ENCODE measurements around the gene TUSC2.
A peak's percentile ranks its signal among the peaks of the same experiment; 100 is the strongest.

TUSC2 gene

GRCh38 chr3:50304601-50305000, 23.4 kb downstream of the TUSC2 start:
- H3K27ac ChIP-seq, result no peak overlapping the region
- DNase-seq (ENCODE audit: low read depth, low spot score), result no peak
- no peaks in the 10 kb centered on the region for H3K9me3 ChIP-seq (ENCODE audit: low read depth, low read length)
- H3K36me3 ChIP-seq (ENCODE audit: insufficient read depth, low read length), result no peaks in the 10 kb centered on the region
- no peak overlapping the region for H3K4me3 ChIP-seq
- no peak overlapping the region for H3K9ac ChIP-seq (ENCODE audit: insufficient read length)
- TF ChIP-seq POLR2AphosphoS5 (IDR thresholded peaks at IDR 0.05; ENCODE audit: borderline replicate concordance, low read depth, low read length) (no peak), EZH2 (IDR thresholded peaks at IDR 0.05) (no peak), FOXP2 (optimal IDR thresholded peaks at IDR 0.05; ENCODE audit: control extremely low read depth, extremely low read length, insufficient read depth) (no peak)

- no peak within 1 kb of the TSS for H3K4me3 ChIP-seq
- DNase-seq (ENCODE audit: low read depth, low spot score), result no peak
- no peak within 1 kb of the TSS for H3K9ac ChIP-seq (ENCODE audit: insufficient read length)
- H3K9me3 ChIP-seq (ENCODE audit: low read depth, low read length), result no peaks in the 10 kb centered on the region
- no peaks in the 10 kb centered on the region for H3K36me3 ChIP-seq (ENCODE audit: insufficient read depth, low read length)
- no peak for TF ChIP-seq FOXP2 (optimal IDR thresholded peaks at IDR 0.05; ENCODE audit: control extremely low read depth, extremely low read length, insufficient read depth)
- TF ChIP-seq EZH2 (IDR thresholded peaks at IDR 0.05), result no peak
- TF ChIP-seq POLR2AphosphoS5 (IDR thresholded peaks at IDR 0.05; ENCODE audit: borderline replicate concordance, low read depth, low read length), result no peak
- H3K27ac ChIP-seq, result no peak within 1 kb of the TSS
Measured at GRCh38 chr3:50303013-50303815, 24.8 kb downstream of the TUSC2 start, which contains the start of gene HYAL1. TSS of gene HYAL1 (minus strand) at chr3:50303574. CDS start at chr3:50302956, 618 bp downstream.

GRCh38 chr3:50302095-50303012, 25.7 kb downstream of the TUSC2 start:
- H3K4me3 ChIP-seq, result no peak overlapping the region
- no peak overlapping the region for H3K9ac ChIP-seq (ENCODE audit: insufficient read length)
- no peak overlapping the region for H3K27ac ChIP-seq
- no peaks in the 10 kb centered on the region for H3K9me3 ChIP-seq (ENCODE audit: low read depth, low read length)
- DNase-seq (ENCODE audit: low read depth, low spot score), result no peak
- H3K36me3 ChIP-seq (ENCODE audit: insufficient read depth, low read length), result no peaks in the 10 kb centered on the region
- TF ChIP-seq FOXP2 (optimal IDR thresholded peaks at IDR 0.05; ENCODE audit: control extremely low read depth, extremely low read length, insufficient read depth) (no peak), POLR2AphosphoS5 (IDR thresholded peaks at IDR 0.05; ENCODE audit: borderline replicate concordance, low read depth, low read length) (no peak), EZH2 (IDR thresholded peaks at IDR 0.05) (no peak)

- H3K27ac ChIP-seq, result no peak overlapping the region
- H3K36me3 ChIP-seq (ENCODE audit: insufficient read depth, low read length), result no peaks in the 10 kb centered on the region
- TF ChIP-seq EZH2 (IDR thresholded peaks at IDR 0.05), result no peak
- no peak for TF ChIP-seq FOXP2 (optimal IDR thresholded peaks at IDR 0.05; ENCODE audit: control extremely low read depth, extremely low read length, insufficient read depth)
- no peak for TF ChIP-seq POLR2AphosphoS5 (IDR thresholded peaks at IDR 0.05; ENCODE audit: borderline replicate concordance, low read depth, low read length)
- no peak overlapping the region for H3K9ac ChIP-seq (ENCODE audit: insufficient read length)
- H3K4me3 ChIP-seq, result no peak overlapping the region
- no peaks in the 10 kb centered on the region for H3K9me3 ChIP-seq (ENCODE audit: low read depth, low read length)
- DNase-seq (ENCODE audit: low read depth, low spot score), result no peak
Measured at GRCh38 chr3:50300681-50301254, 27.3 kb downstream of the TUSC2 start.

GRCh38 chr3:50299929-50300680, 27.9 kb downstream of the TUSC2 start:
- TF ChIP-seq EZH2 (IDR thresholded peaks at IDR 0.05) (no peak), FOXP2 (optimal IDR thresholded peaks at IDR 0.05; ENCODE audit: control extremely low read depth, extremely low read length, insufficient read depth) (no peak), POLR2AphosphoS5 (IDR thresholded peaks at IDR 0.05; ENCODE audit: borderline replicate concordance, low read depth, low read length) (no peak)
- no peaks in the 10 kb centered on the region for H3K36me3 ChIP-seq (ENCODE audit: insufficient read depth, low read length)
- DNase-seq (ENCODE audit: low read depth, low spot score), result no peak
- peak overlapping the region; percentile 61 for H3K9ac ChIP-seq (ENCODE audit: insufficient read length)
- H3K27ac ChIP-seq, result no peak overlapping the region; the same call in 1 of the 2 replicates
- no peaks in the 10 kb centered on the region for H3K9me3 ChIP-seq (ENCODE audit: low read depth, low read length)
- peak overlapping the region; percentile 82 for H3K4me3 ChIP-seq

GRCh38 chr3:50299638-50299928, 28.4 kb downstream of the TUSC2 start:
- Histone ChIP-seq H3K9me3 (ENCODE audit: low read depth, low read length) (no peaks in the 10 kb centered on the region), H3K4me3 (peak overlapping the region; percentile 82), H3K9ac (ENCODE audit: insufficient read length) (peak overlapping the region; percentile 61), H3K36me3 (ENCODE audit: insufficient read depth, low read length) (no peaks in the 10 kb centered on the region), H3K27ac (no peak overlapping the region; the same call in 1 of the 2 replicates)
- TF ChIP-seq POLR2AphosphoS5 (IDR thresholded peaks at IDR 0.05; ENCODE audit: borderline replicate concordance, low read depth, low read length), result no peak
- no peak for TF ChIP-seq EZH2 (IDR thresholded peaks at IDR 0.05)
- TF ChIP-seq FOXP2 (optimal IDR thresholded peaks at IDR 0.05; ENCODE audit: control extremely low read depth, extremely low read length, insufficient read depth), result no peak
- DNase-seq (ENCODE audit: low read depth, low spot score), result no peak

GRCh38 chr3:50298836-50299637, 29.0 kb downstream of the TUSC2 start, which contains the start of the genes HYAL3 and NAA80:
TSS of gene HYAL3 (minus strand) at chr3:50299405. CDS start at chr3:50295602, 3,803 bp downstream.
TSS of gene NAA80 (minus strand) at chr3:50299405. CDS start at chr3:50297463, 1,942 bp downstream.
- no peak for TF ChIP-seq FOXP2 (optimal IDR thresholded peaks at IDR 0.05; ENCODE audit: control extremely low read depth, extremely low read length, insufficient read depth)
- peak; percentile 81 for TF ChIP-seq POLR2AphosphoS5 (IDR thresholded peaks at IDR 0.05; ENCODE audit: borderline replicate concordance, low read depth, low read length)
- Histone ChIP-seq H3K36me3 (ENCODE audit: insufficient read depth, low read length) (no peaks in the 10 kb centered on the region), H3K4me3 (peak within 1 kb of the TSS; percentile 82), H3K27ac (no peak within 1 kb of the TSS; the same call in 1 of the 2 replicates), H3K9me3 (ENCODE audit: low read depth, low read length) (no peaks in the 10 kb centered on the region), H3K9ac (ENCODE audit: insufficient read length) (peak within 1 kb of the TSS; percentile 72)
- peak; percentile 88 for DNase-seq (ENCODE audit: low read depth, low spot score)
